ENCODE data around the gene ETFA.

Gene ETFA

GRCh38 chr15:76215634-76216033, 95.6 kb downstream of the ETFA start:
- TF ChIP-seq ESRRG (CRISPR knock-in tag; IDR thresholded peaks at IDR 0.05) (no peak), TSHZ2 (CRISPR knock-in tag; IDR thresholded peaks at IDR 0.05) (no peak), ISL1 (CRISPR knock-in tag; IDR thresholded peaks at IDR 0.05) (no peak), ZFP3 (CRISPR knock-in tag; IDR thresholded peaks at IDR 0.05) (no peak), TOX (CRISPR knock-in tag; IDR thresholded peaks at IDR 0.05; ENCODE audit: borderline replicate concordance) (no peak)
- ATAC-seq = no peak

GRCh38 chr15:76209942-76210341, 101.3 kb downstream of the ETFA start:
- TF ChIP-seq CREB5 (CRISPR knock-in tag; IDR thresholded peaks at IDR 0.05; ENCODE audit: low read depth) = no peak
- TF ChIP-seq BACH2 (CRISPR knock-in tag; IDR thresholded peaks at IDR 0.05; ENCODE audit: borderline replicate concordance) = no peak
- TF ChIP-seq ZNF8 (CRISPR knock-in tag; IDR thresholded peaks at IDR 0.05) = no peak
- no peak for TF ChIP-seq ZNF565 (CRISPR knock-in tag; conservative IDR thresholded peaks at IDR 0.05; ENCODE audit: low read depth)
- TF ChIP-seq RARB (CRISPR knock-in tag; IDR thresholded peaks at IDR 0.05) = no peak
- no peak for TF ChIP-seq PPARA (CRISPR knock-in tag; IDR thresholded peaks at IDR 0.05; ENCODE audit: borderline replicate concordance)
- no peak for TF ChIP-seq OSR1 (CRISPR knock-in tag; IDR thresholded peaks at IDR 0.05)
- no peak for TF ChIP-seq ARNTL (CRISPR knock-in tag; IDR thresholded peaks at IDR 0.05; ENCODE audit: borderline replicate concordance, low read depth)
- TF ChIP-seq ESRRG (CRISPR knock-in tag; IDR thresholded peaks at IDR 0.05) = no peak
- TF ChIP-seq ZFP30 (CRISPR knock-in tag; IDR thresholded peaks at IDR 0.05) = no peak
- ATAC-seq = no peak

- no peak for TF ChIP-seq ESRRG (CRISPR knock-in tag; IDR thresholded peaks at IDR 0.05)
- no peak for TF ChIP-seq PPARA (CRISPR knock-in tag; IDR thresholded peaks at IDR 0.05; ENCODE audit: borderline replicate concordance)
- TF ChIP-seq CSRNP3 (CRISPR knock-in tag; IDR thresholded peaks at IDR 0.05) = no peak
- TF ChIP-seq OSR1 (CRISPR knock-in tag; IDR thresholded peaks at IDR 0.05) = no peak
- ATAC-seq = no peak
Observed at GRCh38 chr15:76209523-76209922, 101.7 kb downstream of the ETFA start.

GRCh38 chr15:76208786-76209424, 102.4 kb downstream of the ETFA start:
- ATAC-seq = no peak

GRCh38 chr15:76208084-76208785, 103.0 kb downstream of the ETFA start:
- no peak for ATAC-seq
- TF ChIP-seq PPARA (CRISPR knock-in tag; IDR thresholded peaks at IDR 0.05; ENCODE audit: borderline replicate concordance) (no peak), ZFP30 (CRISPR knock-in tag; IDR thresholded peaks at IDR 0.05) (no peak), TCF4 (CRISPR knock-in tag; IDR thresholded peaks at IDR 0.05; ENCODE audit: borderline replicate concordance) (no peak), POU6F1 (CRISPR knock-in tag; IDR thresholded peaks at IDR 0.05; ENCODE audit: borderline replicate concordance, low read depth) (no peak), CSDC2 (CRISPR knock-in tag; IDR thresholded peaks at IDR 0.05) (no peak), CREB5 (CRISPR knock-in tag; IDR thresholded peaks at IDR 0.05; ENCODE audit: low read depth) (no peak), ZC3H10 (CRISPR knock-in tag; IDR thresholded peaks at IDR 0.05) (no peak), TSHZ2 (CRISPR knock-in tag; IDR thresholded peaks at IDR 0.05) (no peak), ZNF8 (CRISPR knock-in tag; IDR thresholded peaks at IDR 0.05) (no peak), ARNTL (CRISPR knock-in tag; IDR thresholded peaks at IDR 0.05; ENCODE audit: borderline replicate concordance, low read depth) (no peak), ZNF565 (CRISPR knock-in tag; conservative IDR thresholded peaks at IDR 0.05; ENCODE audit: low read depth) (no peak), SNAI2 (CRISPR knock-in tag; IDR thresholded peaks at IDR 0.05) (no peak), RARB (CRISPR knock-in tag; IDR thresholded peaks at IDR 0.05) (no peak)

More at GRCh38 chr15:76208786-76209424, 102.4 kb downstream of the ETFA start:
- no peak for TF ChIP-seq BACH2 (CRISPR knock-in tag; IDR thresholded peaks at IDR 0.05; ENCODE audit: borderline replicate concordance)
- TF ChIP-seq ZNF70 (CRISPR knock-in tag; IDR thresholded peaks at IDR 0.05) = no peak
- TF ChIP-seq RARB (CRISPR knock-in tag; IDR thresholded peaks at IDR 0.05) = no peak
